H1 (cell line): Measurements from ENCODE around the gene SAFB. TPM values are rescaled to one million over a fixed set of nuclear protein-coding genes. Genes with fewer than 3 reads are reported as not detected.

Source experiments
- CTCF ChIA-PET: fragments of 300-600 bp; sonication (Branson Sonifier 250); formaldehyde crosslinking; loops from one replicate; lab custom pipeline; 2021; ENCODE audit not compliant: partially characterized antibody; lab: Charles Lee
- POLR2A ChIA-PET: fragments of 300-600 bp; sonication (Branson Sonifier 250); formaldehyde crosslinking; loops from one replicate; lab custom pipeline; 2021; ENCODE audit warnings: inconsistent platforms; ENCODE audit not compliant: partially characterized antibody; lab: Charles Lee
- DNase-seq, 2 experiments: peaks; one replicate each; pipeline versions ENCODE4 v3.0.0 to v3.0.0-alpha.2; 2010 to 2022; ENCODE audit warnings: low spot score in 2 of 2, low read depth in 1 of 2, mixed read lengths in 1 of 2
- FAIRE-seq: peaks from 2 replicates; lab custom pipeline; 2011; peaks lifted over from hg19 to GRCh38; lab: Jason Lieb, UNC
- H2AFZ ChIP-seq: 2 replicates; pipeline ENCODE4 v1.8.1; 2012; ENCODE audit warnings: low read length, inconsistent platforms
- H2AK5ac ChIP-seq: 2 replicates; pipeline ENCODE4 v1.6.1; 2013; ENCODE audit warnings: low read depth, low read length
- H2BK120ac ChIP-seq: replicated peaks from 2 replicates; pipeline ENCODE3; 2013; ENCODE audit warnings: low read depth, low read length, inconsistent platforms
- H2BK12ac ChIP-seq: 2 replicates; pipeline ENCODE4 v1.6.1; 2013; ENCODE audit warnings: low read depth, low read length
- H2BK15ac ChIP-seq: 2 replicates; pipeline ENCODE4 v1.6.1; 2013; ENCODE audit warnings: low read length
- H2BK20ac ChIP-seq: 2 replicates; pipeline ENCODE4 v1.6.1; 2013; ENCODE audit warnings: low read length
- H2BK5ac ChIP-seq: 2 replicates; pipeline ENCODE4 v1.6.1; 2013; ENCODE audit warnings: low read depth, low read length
- H3K14ac ChIP-seq: 2 replicates; pipeline ENCODE4 v1.6.1; 2013; ENCODE audit warnings: inconsistent platforms; ENCODE audit not compliant: insufficient read length
- H3K18ac ChIP-seq: 2 replicates; pipeline ENCODE4 v1.6.1; 2013; ENCODE audit warnings: low read length; ENCODE audit errors: extremely low read depth
- H3K23ac ChIP-seq: 2 replicates; pipeline ENCODE4 v1.6.1; 2013; ENCODE audit warnings: inconsistent platforms; ENCODE audit not compliant: insufficient read length
- H3K23me2 ChIP-seq: 2 replicates; pipeline ENCODE4 v1.6.1; 2013; ENCODE audit warnings: low read depth, low read length
- H3K27ac ChIP-seq: 2 replicates; pipeline ENCODE4 v1.6.1; 2011; ENCODE audit warnings: low read depth, low read length, inconsistent platforms
- H3K27me3 ChIP-seq, 4 experiments: replicated peaks in 1 of 4; 1 replicate in 1 of 4; 2 replicates in 3 of 4; pipeline versions ENCODE4 v1.6.1 to v1.8.1; 2011 to 2013; ENCODE audit warnings: low read length in 3 of 4, mild to moderate bottlenecking in 3 of 4, inconsistent platforms in 2 of 4, mixed read lengths in 2 of 4, moderate library complexity in 1 of 4; ENCODE audit not compliant: control insufficient read depth in 3 of 4, insufficient read depth in 3 of 4; ENCODE audit errors: extremely low read depth in 1 of 4
- H3K36me3 ChIP-seq, 4 experiments: 2 replicates each; pipeline versions ENCODE4 v1.6.1 to v1.8.1; 2011 to 2013; ENCODE audit warnings: mild to moderate bottlenecking in 4 of 4, low read length in 3 of 4, moderate library complexity in 2 of 4, control low read depth in 1 of 4, inconsistent platforms in 1 of 4; ENCODE audit not compliant: insufficient read depth in 4 of 4, control insufficient read depth in 2 of 4
- H3K4ac ChIP-seq: replicated peaks from 2 replicates; pipeline ENCODE3; 2013; ENCODE audit warnings: low read length, low read depth, mixed read lengths, inconsistent platforms; ENCODE audit not compliant: insufficient read length
- H3K4me1 ChIP-seq, 4 experiments: replicated peaks in 1 of 4; 1 replicate in 1 of 4; 2 replicates in 3 of 4; pipeline versions ENCODE4 v1.6.1 to v1.8.1; 2011 to 2013; ENCODE audit warnings: low read length in 3 of 4, inconsistent platforms in 2 of 4, mixed read lengths in 1 of 4; ENCODE audit not compliant: insufficient read depth in 4 of 4, control insufficient read depth in 3 of 4
- H3K4me2 ChIP-seq, 2 experiments: 2 replicates each; pipeline versions ENCODE4 v1.6.1 to v1.8.1; 2011 to 2013; ENCODE audit warnings: low read depth in 2 of 2, low read length in 2 of 2, control low read depth in 1 of 2, inconsistent platforms in 1 of 2, mild to moderate bottlenecking in 1 of 2; ENCODE audit not compliant: insufficient read depth in 1 of 2
- H3K4me3 ChIP-seq, 4 experiments: fragments of 200-600, 300-600 bp in 1 of 4; sonication (generic), shearing (Covaris generic), sonication (Bioruptor Twin) in 1 of 4; 2 replicates each; pipeline versions ENCODE4 v1.5.1 to v1.8.1; 2011 to 2016; ENCODE audit warnings: low read length in 4 of 4, low read depth in 3 of 4, control low read depth in 2 of 4, inconsistent platforms in 2 of 4, mild to moderate bottlenecking in 2 of 4, mixed read lengths in 1 of 4, moderate library complexity in 1 of 4; ENCODE audit not compliant: insufficient read depth in 2 of 4; ENCODE audit errors: extremely low read depth in 1 of 4
- H3K56ac ChIP-seq: replicated peaks from 2 replicates; pipeline ENCODE3; 2013; ENCODE audit warnings: low read depth, mild to moderate bottlenecking, mixed read lengths, low read length, inconsistent platforms; ENCODE audit not compliant: insufficient read length
- H3K79me1 ChIP-seq: 2 replicates; pipeline ENCODE4 v1.6.1; 2013; ENCODE audit warnings: low read depth, low read length, control low read depth
- H3K79me2 ChIP-seq, 2 experiments: 2 replicates each; pipeline versions ENCODE4 v1.6.1 to v1.8.1; 2012 to 2013; ENCODE audit warnings: low read length in 2 of 2, mild to moderate bottlenecking in 2 of 2, inconsistent platforms in 1 of 2; ENCODE audit not compliant: insufficient read depth in 2 of 2, control insufficient read depth in 1 of 2
- H3K9ac ChIP-seq, 4 experiments: replicated peaks in 1 of 4; 1 replicate in 1 of 4; 2 replicates in 3 of 4; pipeline versions ENCODE4 v1.6.1 to v1.8.1; 2011 to 2013; ENCODE audit warnings: low read depth in 3 of 4, low read length in 3 of 4, control low read depth in 2 of 4, mild to moderate bottlenecking in 2 of 4, moderate library complexity in 2 of 4, inconsistent platforms in 1 of 4; ENCODE audit errors: extremely low read depth in 1 of 4
- H3K9me3 ChIP-seq, 2 experiments: 2 replicates each; pipeline versions ENCODE4 v1.6.1 to v1.8.1; 2012 to 2013; ENCODE audit warnings: mild to moderate bottlenecking in 2 of 2, moderate library complexity in 2 of 2, control low read depth in 1 of 2, inconsistent platforms in 1 of 2, low read depth in 1 of 2, low read length in 1 of 2, mixed read lengths in 1 of 2; ENCODE audit not compliant: insufficient read depth in 2 of 2
- H4K20me1 ChIP-seq, 2 experiments: replicated peaks in 1 of 2; 2 replicates each; pipeline versions ENCODE3 to v1.8.1; 2011 to 2013; ENCODE audit warnings: inconsistent platforms in 2 of 2, low read length in 2 of 2, mild to moderate bottlenecking in 1 of 2; ENCODE audit not compliant: insufficient read depth in 2 of 2, control insufficient read depth in 1 of 2
- H4K5ac ChIP-seq: 2 replicates; pipeline ENCODE4 v1.6.1; 2013; ENCODE audit warnings: low read length, low read depth, mixed read lengths, inconsistent platforms; ENCODE audit not compliant: insufficient read length
- H4K8ac ChIP-seq: 2 replicates; pipeline ENCODE4 v1.8.0; 2013; ENCODE audit warnings: mild to moderate bottlenecking, moderate library complexity, low read length, inconsistent platforms; ENCODE audit not compliant: insufficient read depth; ENCODE audit errors: extremely low read depth
- H4K91ac ChIP-seq: replicated peaks from 2 replicates; pipeline ENCODE3; 2013; ENCODE audit warnings: low read length, mixed read lengths, inconsistent platforms; ENCODE audit not compliant: insufficient read length
- ASH2L ChIP-seq: fragments of 200-600, 300-600 bp; sonication (generic); IDR thresholded peaks from one replicate; pipeline ENCODE4 v1.7.1; 2017; ENCODE audit warnings: low read length
- ATF3 ChIP-seq: IDR thresholded peaks from 2 replicates; pipeline ENCODE4 v1.6.1; 2011; ENCODE audit warnings: low read depth, mild to moderate bottlenecking, low read length; ENCODE audit not compliant: insufficient read depth
- CBX8 ChIP-seq: fragments of 300-800, 300-1000 bp; sonication (generic); IDR thresholded peaks from 2 replicates; pipeline ENCODE4 v1.7.1; 2016; ENCODE audit warnings: low read depth, low read length, borderline replicate concordance
- HDAC6 ChIP-seq: IDR thresholded peaks from one replicate; pipeline ENCODE4 v1.7.1; 2012; ENCODE audit warnings: low read depth, mild to moderate bottlenecking, inconsistent platforms, low read length, moderate library complexity
- JUND ChIP-seq: IDR thresholded peaks from 2 replicates; pipeline ENCODE4 v1.6.1; 2011; ENCODE audit warnings: mild to moderate bottlenecking, improper control_type of control experiment, low read length
- NRF1 ChIP-seq: IDR thresholded peaks from 2 replicates; pipeline ENCODE4 v1.6.1; 2011; ENCODE audit warnings: mild to moderate bottlenecking, low read depth, low read length, improper control_type of control experiment
- POLR2AphosphoS5 ChIP-seq: IDR thresholded peaks from 2 replicates; pipeline ENCODE4 v1.6.1; 2011; ENCODE audit warnings: low read depth, low read length
- POU5F1 ChIP-seq: IDR thresholded peaks from 2 replicates; pipeline ENCODE4 v1.6.1; 2011; ENCODE audit warnings: low read depth, mild to moderate bottlenecking, low read length, moderate library complexity
- RFX5 ChIP-seq: IDR thresholded peaks from 2 replicates; pipeline ENCODE4 v1.6.1; 2011; ENCODE audit warnings: low read depth, low read length, improper control_type of control experiment, borderline replicate concordance
- SAP30 ChIP-seq: fragments of 300-600 bp; sonication (generic); IDR thresholded peaks from 2 replicates; pipeline ENCODE4 v1.7.1; 2012; ENCODE audit warnings: low read length, moderate library complexity, mild to moderate bottlenecking, inconsistent platforms; ENCODE audit not compliant: insufficient read depth, insufficient replicate concordance
- SP4 ChIP-seq: IDR thresholded peaks from 2 replicates; pipeline ENCODE4 v1.6.1; 2012; ENCODE audit warnings: low read length, inconsistent platforms
- TAF1 ChIP-seq: IDR thresholded peaks from 2 replicates; pipeline ENCODE4 v1.6.1; 2011; ENCODE audit warnings: mild to moderate bottlenecking, low read depth, low read length
- WGBS, 2 experiments: shearing (Covaris generic) in 1 of 2; methylation state at CpG; one replicate each; pipeline versions ENCODE4 v1.1.6 to v1.1.7; 2013 to 2015; ENCODE audit warnings: low lambda C conversion rate in 2 of 2, mixed read lengths in 2 of 2, inconsistent platforms in 1 of 2, low coverage in 1 of 2, missing lambda C conversion rate in 1 of 2; ENCODE audit not compliant: insufficient replicate concordance in 2 of 2, insufficient coverage in 1 of 2, insufficient read length in 1 of 2; ENCODE audit errors: extremely low coverage in 1 of 2, missing lambda C conversion rate in 1 of 2; 5-methylcytosine and 5-hydroxymethylcytosine counted together
- polyA plus RNA-seq, 7 experiments: library from polyadenylated mRNA; depleted of rRNA in 3 of 7; stranded (reverse) in 5 of 7; unstranded in 2 of 7; fragments of >200 nt in 5 of 7; fragments of 200-250 nt in 2 of 7; gene quantifications; 1 replicate in 5 of 7; 2 replicates in 1 of 7; 4 replicates in 1 of 7; pipeline versions ENCODE4 v1.2.1 to v1.2.3, GENCODE V29; 2011 to 2013; ENCODE audit warnings: missing spikeins in 2 of 7, mixed read lengths in 2 of 7
- total RNA-seq: library from RNA; stranded (reverse); fragmentation: NEBNext Ultra II Directional; extraction: Animal tissue kit (Norgen Biotek cat#: 25700); gene quantifications from 2 replicates; pipeline ENCODE4 v1.2.1, GENCODE V29; 2021

The SAFB gene
- total and polyA plus RNA-seq, 2 of the 8 experiments (the other 6 are each of a cell fraction or from before 2014, with no cell fraction given): 27.0 to 110 TPM

- Histone ChIP-seq H3K56ac (no peak overlapping the region), H3K18ac (no peak overlapping the region), H3K14ac (no peak overlapping the region), H2BK15ac (no peak overlapping the region), H2BK120ac (no peak overlapping the region), H3K4ac (no peak overlapping the region), H4K8ac (no peak overlapping the region), H3K79me2 (peaks cover 3 to 59% of the 10 kb centered on the region in 2 experiments; a peak in 3 of 4 replicates), H3K9me3 (no peaks in the 10 kb centered on the region), H4K5ac (no peak overlapping the region), H2BK5ac (no peak overlapping the region), H4K91ac (no peak overlapping the region), H3K4me2 (no peak overlapping the region), H3K36me3 (peaks cover 23 to 82% (median 69%) of the 10 kb centered on the region in 4 experiments), H2BK12ac (no peak overlapping the region), H2AFZ (no peak overlapping the region), H4K20me1 (peaks cover 21 to 25% of the 10 kb centered on the region in 2 experiments), H2BK20ac (no peak overlapping the region), H3K79me1 (peaks cover 9% of the 10 kb centered on the region), H3K4me3 (no peak overlapping the region), H3K23ac (no peak overlapping the region), H3K27ac (no peak overlapping the region), H3K23me2 (no peaks in the 10 kb centered on the region), H3K27me3 (no peaks in the 10 kb centered on the region), H2AK5ac (no peak overlapping the region), H3K9ac (peak overlapping the region in 1 of 4 experiments; percentile 11; a peak in 1 of 7 replicates), H3K4me1 (no peaks in the 10 kb centered on the region)
- ChIA-PET CTCF (no interaction called here), POLR2A (interaction anchor here (1.1 to 1.8 kb wide), 2 partner anchors 20 to 21 kb away, joined by 4 read pairs; no protein-coding TSS in a partner anchor)
- 95% methylated on average over 5 of the region's 5 CpGs; no CpG with 5 or more reads in 1 of the 2 experiments for WGBS, 2 experiments
- FAIRE-seq (no peak), DNase-seq (no peak)
- TF ChIP-seq SAP30 (no peak), POU5F1 (no peak), ASH2L (no peak), POLR2AphosphoS5 (no peak), NRF1 (no peak), CBX8 (no peak), HDAC6 (no peak), ATF3 (no peak), TAF1 (no peak), JUND (no peak), RFX5 (no peak), SP4 (no peak)
Observed at GRCh38 chr19:5645409-5645808, 22.5 kb downstream of the SAFB start.
